Measurements from ENCODE around the gene PEAR1. TPM values are rescaled to one million over a fixed set of nuclear protein-coding genes. Genes with fewer than 3 reads are reported as not detected.

Gene PEAR1
- total and polyA plus RNA-seq, 2 of the 8 experiments (the other 6 are each of a cell fraction or from before 2014, with no cell fraction given): 0.63 to 0.71 TPM

GRCh38 chr1:156922986-156923669 is 29.6 kb downstream of the PEAR1 start:
- Histone ChIP-seq H3K79me2 (ENCODE audit: control insufficient read depth in 1 of 2, insufficient read depth in 2 of 2, low read length in 2 of 2) (no peaks in the 10 kb centered on the region), H2AFZ (ENCODE audit: low read length) (no peak overlapping the region), H3K14ac (ENCODE audit: insufficient read length) (no peak overlapping the region), H3K9me3 (ENCODE audit: insufficient read depth in 2 of 2, low read depth in 1 of 2, low read length in 1 of 2) (no peaks in the 10 kb centered on the region), H2BK12ac (ENCODE audit: low read depth, low read length) (no peak overlapping the region), H3K4me2 (ENCODE audit: insufficient read depth in 1 of 2, low read depth in 2 of 2, low read length in 2 of 2) (peak overlapping the region; percentile 94 to 98), H3K79me1 (ENCODE audit: low read depth, low read length) (no peaks in the 10 kb centered on the region), H4K8ac (ENCODE audit: extremely low read depth, insufficient read depth, low read length) (no peak overlapping the region), H3K23ac (ENCODE audit: insufficient read length) (no peak overlapping the region), H3K27ac (ENCODE audit: low read depth, low read length) (no peak overlapping the region), H4K20me1 (replicated peaks in 1 of 2; ENCODE audit: control insufficient read depth in 1 of 2, insufficient read depth in 2 of 2, low read length in 2 of 2) (peaks cover 4 to 19% of the 10 kb centered on the region in 2 experiments), H3K9ac (replicated peaks in 1 of 4; ENCODE audit: extremely low read depth in 1 of 4, low read depth in 3 of 4, low read length in 3 of 4) (no peak overlapping the region), H2BK20ac (ENCODE audit: low read length) (no peak overlapping the region), H2AK5ac (ENCODE audit: low read depth, low read length) (no peak overlapping the region), H4K5ac (ENCODE audit: insufficient read length, low read depth, low read length) (no peak overlapping the region), H3K4me3 (ENCODE audit: extremely low read depth in 1 of 4, insufficient read depth in 2 of 4, low read depth in 3 of 4, low read length in 4 of 4) (peak overlapping the region; percentile 35 to 63 (median 42); a peak in 6 of 8 replicates), H2BK5ac (ENCODE audit: low read depth, low read length) (no peak overlapping the region), H3K4me1 (replicated peaks in 1 of 4; ENCODE audit: control insufficient read depth in 3 of 4, insufficient read depth in 4 of 4, low read length in 3 of 4) (peaks cover 3 to 23% (median 10%) of the 10 kb centered on the region in 4 experiments; a peak in 6 of 7 replicates), H3K56ac (replicated peaks; ENCODE audit: insufficient read length, low read depth, low read length) (no peak overlapping the region), H3K23me2 (ENCODE audit: low read depth, low read length) (peaks cover 9% of the 10 kb centered on the region; the same call in 1 of the 2 replicates), H2BK120ac (replicated peaks; ENCODE audit: low read depth, low read length) (no peak overlapping the region), H3K36me3 (ENCODE audit: control insufficient read depth in 2 of 4, insufficient read depth in 4 of 4, low read length in 3 of 4) (no peaks in the 10 kb centered on the region), H4K91ac (replicated peaks; ENCODE audit: insufficient read length, low read length) (no peak overlapping the region), H3K27me3 (replicated peaks in 1 of 4; ENCODE audit: control insufficient read depth in 3 of 4, extremely low read depth in 1 of 4, insufficient read depth in 3 of 4, low read length in 3 of 4) (peaks cover 74 to 94% (median 87%) of the 10 kb centered on the region in 4 experiments), H3K4ac (replicated peaks; ENCODE audit: insufficient read length, low read depth, low read length) (no peak overlapping the region), H2BK15ac (ENCODE audit: low read length) (0 out of 2 replicates have a peak overlapping the region, but pooled peaks have one; percentile 53), H3K18ac (ENCODE audit: extremely low read depth, low read length) (0 out of 2 replicates have a peak overlapping the region, but pooled peaks have one; percentile 1)
- POLR2A ChIA-PET (ENCODE audit: partially characterized antibody): interaction anchor here (0.6 to 1.9 kb wide), 4 partner anchors 10 to 93 kb away, joined by 3 to 10 read pairs (median 4); no protein-coding TSS in a partner anchor
- FAIRE-seq (no peak), DNase-seq (ENCODE audit: low read depth in 1 of 2, low spot score in 2 of 2) (no peak)
- CTCF ChIA-PET (ENCODE audit: partially characterized antibody): interaction anchor here (0.7 to 11.8 kb wide), 10 partner anchors 24 to 234 kb away, joined by 3 to 287 read pairs (median 30); partner anchors contain the start of genes INSRR, NTRK1 and PEAR1
- TF ChIP-seq MAX (IDR thresholded peaks at IDR 0.05) (no peak), SUZ12 (IDR thresholded peaks at IDR 0.05; ENCODE audit: low read length) (peak; percentile 29; the same call in 1 of the 2 replicates), EZH2 (IDR thresholded peaks at IDR 0.05; ENCODE audit: low read depth, low read length, severe bottlenecking) (peak; percentile 29)
- 13% methylated on average over 11 of the region's 11 CpGs; no CpG with 5 or more reads in 1 of the 2 experiments for WGBS, 2 experiments (ENCODE audit: extremely low coverage in 1 of 2, insufficient coverage in 1 of 2, insufficient read length in 1 of 2, insufficient replicate concordance in 2 of 2, low coverage in 1 of 2, low lambda C conversion rate in 2 of 2, missing lambda C conversion rate in 1 of 2)
